Measurements from ENCODE around the gene RAD51B. TPM values are rescaled to one million over a fixed set of nuclear protein-coding genes. Genes with fewer than 3 reads are reported as not detected.

The RAD51B gene
- total RNA-seq, 2 donors from 2014 or later: 22.8 to 33.8 TPM

- H3K4me3 Mint-ChIP-seq: no peak overlapping the region
- TF ChIP-seq CTCF (conservative IDR thresholded peaks at IDR 0.05): no peak
- H3K4me1 ChIP-seq (ENCODE audit: control insufficient read depth, insufficient read depth, low read length): peaks cover 6% of the 10 kb centered on the region
- H3K36me3 Mint-ChIP-seq (ENCODE audit: low read depth): no peaks in the 10 kb centered on the region
- 92 to 100% methylated on average over 1 to 6 of the region's 6 CpGs for WGBS, 2 experiments (ENCODE audit: insufficient coverage in 1 of 2, insufficient read length in 1 of 2)
- no peaks in the 10 kb centered on the region for H3K27me3 ChIP-seq (ENCODE audit: control insufficient read depth, insufficient read depth, low read length, poor library complexity, severe bottlenecking)
- peaks cover 7% of the 10 kb centered on the region for H3K27me3 Mint-ChIP-seq (ENCODE audit: insufficient read depth)
- no peaks in the 10 kb centered on the region for H3K36me3 ChIP-seq (ENCODE audit: control insufficient read depth, insufficient read depth, low read length)
- no peak overlapping the region for H3K27ac Mint-ChIP-seq
- H3K27ac ChIP-seq (ENCODE audit: low read depth, low read length): no peak overlapping the region
- H3K4me1 Mint-ChIP-seq: peaks cover 25% of the 10 kb centered on the region
- no peaks in the 10 kb centered on the region for H3K9me3 ChIP-seq (ENCODE audit: control insufficient read depth, low read length)
- H3K4me3 ChIP-seq (ENCODE audit: low read length): no peak overlapping the region
- no peak for DNase-seq
- H3K9me3 Mint-ChIP-seq: no peaks in the 10 kb centered on the region
- no peak overlapping the region for H3K9ac ChIP-seq (ENCODE audit: extremely low read depth, low read length, poor library complexity, severe bottlenecking)
These were observed 910.0 kb downstream of the RAD51B start for GRCh38 chr14:68729556-68729955.

- Histone ChIP-seq H3K9me3 (ENCODE audit: control insufficient read depth, low read length) (no peaks in the 10 kb centered on the region), H3K4me1 (ENCODE audit: control insufficient read depth, insufficient read depth, low read length) (peaks cover 10% of the 10 kb centered on the region), H3K9ac (ENCODE audit: extremely low read depth, low read length, poor library complexity, severe bottlenecking) (no peak overlapping the region), H3K27me3 (ENCODE audit: control insufficient read depth, insufficient read depth, low read length, poor library complexity, severe bottlenecking) (no peaks in the 10 kb centered on the region), H3K4me3 (ENCODE audit: low read length) (no peak overlapping the region), H3K36me3 (ENCODE audit: control insufficient read depth, insufficient read depth, low read length) (no peaks in the 10 kb centered on the region), H3K27ac (ENCODE audit: low read depth, low read length) (peak overlapping the region; percentile 95)
- H3K4me3 Mint-ChIP-seq: no peak overlapping the region
- no peak overlapping the region for H3K27ac Mint-ChIP-seq
- H3K9me3 Mint-ChIP-seq: no peaks in the 10 kb centered on the region
- H3K4me1 Mint-ChIP-seq: peaks cover 31% of the 10 kb centered on the region
- H3K36me3 Mint-ChIP-seq (ENCODE audit: low read depth): no peaks in the 10 kb centered on the region
- no peak for DNase-seq
- peaks cover 7% of the 10 kb centered on the region for H3K27me3 Mint-ChIP-seq (ENCODE audit: insufficient read depth)
- TF ChIP-seq CTCF (conservative IDR thresholded peaks at IDR 0.05): no peak
- 75 to 98% methylated on average over 2 to 3 of the region's 3 CpGs for WGBS, 2 experiments (ENCODE audit: insufficient coverage in 1 of 2, insufficient read length in 1 of 2)
These were observed 910.8 kb downstream of the RAD51B start for GRCh38 chr14:68730348-68730747.

- Mint-ChIP-seq H3K9me3 (no peaks in the 10 kb centered on the region), H3K4me1 (peaks cover 31% of the 10 kb centered on the region), H3K36me3 (ENCODE audit: low read depth) (no peaks in the 10 kb centered on the region), H3K4me3 (no peak overlapping the region), H3K27me3 (ENCODE audit: insufficient read depth) (peaks cover 7% of the 10 kb centered on the region), H3K27ac (no peak overlapping the region)
- Histone ChIP-seq H3K9ac (ENCODE audit: extremely low read depth, low read length, poor library complexity, severe bottlenecking) (no peak overlapping the region), H3K4me3 (ENCODE audit: low read length) (no peak overlapping the region), H3K4me1 (ENCODE audit: control insufficient read depth, insufficient read depth, low read length) (peaks cover 10% of the 10 kb centered on the region), H3K27ac (ENCODE audit: low read depth, low read length) (peak overlapping the region; percentile 95), H3K27me3 (ENCODE audit: control insufficient read depth, insufficient read depth, low read length, poor library complexity, severe bottlenecking) (no peaks in the 10 kb centered on the region), H3K36me3 (ENCODE audit: control insufficient read depth, insufficient read depth, low read length) (no peaks in the 10 kb centered on the region), H3K9me3 (ENCODE audit: control insufficient read depth, low read length) (no peaks in the 10 kb centered on the region)
- no peak for TF ChIP-seq CTCF (conservative IDR thresholded peaks at IDR 0.05)
- DNase-seq: peak; percentile 63
- WGBS, 2 experiments (ENCODE audit: insufficient coverage in 1 of 2, insufficient read length in 1 of 2): 20 to 42% methylated on average over 1 to 8 of the region's 8 CpGs
These were observed 911.3 kb downstream of the RAD51B start for GRCh38 chr14:68730811-68731425.

All from endodermal cell (in vitro differentiated cells).